IgD-negative memory B cell (primary cell): Measurements from ENCODE around the gene INSYN1. TPM values are rescaled to one million over a fixed set of nuclear protein-coding genes. Genes with fewer than 3 reads are reported as not detected.
A peak's percentile ranks its signal among the peaks of the same experiment; 100 is the strongest.

Experiments
- H3K27ac Mint-ChIP-seq, 3 donors: one replicate each; pipeline ENCODE4 v1.8.0; 2020 to 2022; ENCODE audit warnings: mild to moderate bottlenecking in 3 of 3, mixed read lengths in 3 of 3, moderate library complexity in 1 of 3
- H3K27me3 Mint-ChIP-seq: one replicate; pipeline ENCODE4 v1.8.0; 2021; ENCODE audit warnings: mixed read lengths
- H3K36me3 Mint-ChIP-seq: one replicate; pipeline ENCODE4 v1.8.0; 2020; ENCODE audit warnings: mild to moderate bottlenecking, mixed read lengths
- H3K4me1 Mint-ChIP-seq, 3 donors: one replicate each; pipeline ENCODE4 v1.8.0; 2020 to 2022; ENCODE audit warnings: mixed read lengths in 3 of 3, mild to moderate bottlenecking in 1 of 3
- H3K4me3 Mint-ChIP-seq, 4 donors: one replicate each; pipeline ENCODE4 v1.8.0; 2020 to 2022; ENCODE audit warnings: mild to moderate bottlenecking in 4 of 4, mixed read lengths in 4 of 4, moderate library complexity in 3 of 4
- H3K9me3 Mint-ChIP-seq, 3 donors: one replicate each; pipeline ENCODE4 v1.8.0; 2020 to 2021; ENCODE audit warnings: mixed read lengths in 3 of 3, mild to moderate bottlenecking in 1 of 3
- polyA plus RNA-seq: library from polyadenylated mRNA; unstranded; fragments of 300-500 nt; fragmentation: Illumina TruSeq; gene quantifications from one replicate; pipeline ENCODE4 v1.2.3, GENCODE V29; 2021

INSYN1 gene
- polyA plus RNA-seq, 1 donor from 2014 or later = not detected

DNA sequence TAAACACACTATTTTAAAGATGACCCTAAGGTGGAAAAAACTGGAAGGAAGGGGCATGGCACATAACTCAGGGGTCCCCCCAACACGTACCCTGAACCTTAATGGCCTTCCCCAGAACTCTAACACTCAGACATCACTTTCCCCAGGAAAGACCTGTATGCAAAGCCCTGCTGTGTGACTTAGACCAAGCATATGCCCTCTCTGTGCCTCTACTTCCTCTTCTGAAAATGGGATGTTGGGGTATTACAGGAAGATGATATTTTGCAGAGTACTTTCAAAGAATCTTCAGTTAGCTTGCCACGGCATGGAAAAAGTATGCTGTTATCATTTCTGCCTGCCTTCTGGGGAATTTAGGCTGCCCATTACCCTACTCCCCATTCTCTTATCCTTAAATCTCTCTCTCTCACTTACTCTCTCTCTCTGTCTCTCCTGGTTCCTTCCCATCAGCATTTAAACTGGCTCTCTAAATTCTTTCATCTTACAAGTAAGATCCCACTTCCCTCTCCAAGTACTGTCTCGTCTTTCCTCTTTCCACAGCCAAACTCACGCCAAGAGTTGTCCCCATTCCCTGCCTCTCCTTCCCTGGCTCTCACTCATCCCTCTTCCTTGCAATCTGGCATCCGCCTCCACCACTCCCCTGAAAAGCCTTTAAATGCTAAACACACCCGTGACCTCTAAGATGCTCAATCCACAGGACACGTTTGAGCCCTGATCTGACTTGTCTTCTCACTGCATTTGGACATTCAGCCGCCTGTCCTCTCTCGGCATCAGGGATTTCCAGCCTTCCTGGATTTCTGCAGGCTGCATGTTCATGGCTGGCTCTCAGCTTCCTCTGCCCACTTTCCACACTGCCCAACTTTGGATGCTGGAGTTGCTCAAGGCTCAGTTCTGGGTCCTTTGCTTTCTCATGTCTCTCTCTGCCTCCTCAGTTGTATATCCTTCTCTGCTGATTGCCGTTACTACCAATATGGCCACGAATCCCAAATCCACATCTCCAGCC lies 7.5 kb upstream of the INSYN1 start:
- Mint-ChIP-seq H3K4me1 (no peaks in the 10 kb centered on the region), H3K27me3 (peaks cover 11% of the 10 kb centered on the region), H3K27ac (no peak overlapping the region)

GRCh38 chr15:73758461-73758860 lies 5.3 kb upstream of the INSYN1 start:
- Mint-ChIP-seq H3K27ac (no peak overlapping the region), H3K9me3 (peaks cover 0 to 4% (median 0%) of the 10 kb centered on the region in 3 donors), H3K4me1 (peaks cover 0 to 2% (median 0%) of the 10 kb centered on the region in 3 donors), H3K4me3 (no peak overlapping the region), H3K36me3 (no peaks in the 10 kb centered on the region), H3K27me3 (peaks cover 28% of the 10 kb centered on the region)

More for the DNA sequence above, 7.5 kb upstream of the INSYN1 start:
- Mint-ChIP-seq H3K9me3 (peaks cover 0 to 2% (median 0%) of the 10 kb centered on the region in 3 donors), H3K36me3 (no peaks in the 10 kb centered on the region), H3K4me3 (no peak overlapping the region)

- Mint-ChIP-seq H3K27ac (no peak overlapping the region), H3K27me3 (peaks cover 25% of the 10 kb centered on the region), H3K4me1 (peaks cover 0 to 3% (median 0%) of the 10 kb centered on the region in 3 donors), H3K9me3 (peaks cover 0 to 2% (median 0%) of the 10 kb centered on the region in 3 donors), H3K4me3 (no peak overlapping the region), H3K36me3 (no peaks in the 10 kb centered on the region)
These were observed 4.4 kb upstream of the INSYN1 start for GRCh38 chr15:73757571-73757970.

DNA sequence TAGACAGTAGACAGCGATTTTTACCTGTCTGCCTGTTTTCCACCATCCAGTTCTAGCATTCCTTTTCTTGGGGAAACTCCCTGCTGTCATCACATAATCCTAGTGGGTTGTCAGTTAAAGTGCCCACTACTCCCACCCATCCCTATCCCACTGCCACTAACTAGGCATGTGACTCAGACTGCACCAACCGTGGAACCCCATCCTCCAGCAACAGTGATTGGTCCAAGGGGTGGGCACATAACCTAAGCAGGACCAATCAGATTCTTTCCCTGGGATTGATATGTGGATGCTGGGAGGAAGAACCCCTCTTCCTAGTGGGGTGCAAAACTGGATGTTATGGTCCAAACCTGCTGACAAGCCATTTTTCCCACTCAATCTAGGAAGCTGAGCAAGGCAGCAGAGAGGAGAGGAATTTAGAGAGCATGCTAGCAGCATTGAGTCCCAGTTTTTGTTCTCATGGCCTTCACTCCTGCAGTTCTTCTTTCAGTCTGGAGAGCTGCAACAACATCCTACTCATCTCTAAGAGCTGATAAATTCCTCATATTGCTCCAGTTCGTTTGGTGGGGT lies 3.9 kb upstream of the INSYN1 start:
- Mint-ChIP-seq H3K9me3 (peaks cover 0 to 2% (median 0%) of the 10 kb centered on the region in 3 donors), H3K36me3 (no peaks in the 10 kb centered on the region), H3K4me1 (peaks cover 0 to 3% (median 0%) of the 10 kb centered on the region in 3 donors), H3K27ac (no peak overlapping the region), H3K4me3 (no peak overlapping the region), H3K27me3 (peaks cover 25% of the 10 kb centered on the region)

DNA sequence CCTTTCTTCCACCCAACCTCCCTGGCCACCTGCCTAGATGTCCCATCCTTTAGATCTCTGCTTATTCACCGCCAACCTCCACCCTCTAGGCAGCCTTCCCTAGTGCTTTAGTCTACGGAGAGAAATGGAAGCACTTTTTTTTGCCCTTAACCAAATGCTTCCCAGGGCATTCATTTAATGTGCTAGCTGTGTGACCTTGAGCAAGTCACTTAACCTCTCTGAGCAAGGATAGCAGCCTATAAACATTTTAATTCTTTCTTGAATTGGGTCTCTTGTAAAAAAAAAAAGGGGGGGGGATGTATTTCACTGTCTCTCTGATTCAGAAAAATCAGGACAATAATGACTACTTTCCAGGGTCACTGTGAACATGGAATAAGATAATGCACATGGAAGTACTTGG lies 3.2 kb upstream of the INSYN1 start:
- Mint-ChIP-seq H3K9me3 (peaks cover 0 to 2% (median 0%) of the 10 kb centered on the region in 3 donors), H3K27me3 (peaks cover 26% of the 10 kb centered on the region), H3K36me3 (no peaks in the 10 kb centered on the region), H3K27ac (no peak overlapping the region), H3K4me3 (no peak overlapping the region), H3K4me1 (peaks cover 0 to 3% (median 0%) of the 10 kb centered on the region in 3 donors)

DNA sequence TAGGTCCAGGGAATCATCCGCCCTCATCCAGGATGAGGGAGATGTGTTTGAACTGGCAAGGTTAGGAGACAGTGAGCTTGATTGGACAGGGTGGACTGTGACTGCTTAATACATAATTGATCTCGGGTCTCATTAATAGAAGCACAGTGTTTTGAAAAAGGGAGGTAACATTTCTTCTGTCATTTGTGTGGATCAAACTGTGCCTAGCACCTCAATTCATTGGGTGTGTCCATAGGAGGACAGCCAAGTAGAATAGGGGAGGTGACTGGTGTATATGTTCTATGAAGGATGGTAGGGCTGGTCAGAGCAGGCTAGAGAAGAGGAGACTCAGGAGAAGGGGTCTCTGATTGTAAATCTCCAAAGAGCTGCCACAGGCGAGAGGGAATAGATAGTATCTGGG lies 2.8 kb upstream of the INSYN1 start:
- H3K27ac Mint-ChIP-seq = peak overlapping the region in 1 of 3 donors; percentile 44
- no peaks in the 10 kb centered on the region for H3K36me3 Mint-ChIP-seq
- H3K27me3 Mint-ChIP-seq = peaks cover 28% of the 10 kb centered on the region
- peaks cover 0 to 2% (median 0%) of the 10 kb centered on the region in 3 donors for H3K9me3 Mint-ChIP-seq
- no peak overlapping the region for H3K4me3 Mint-ChIP-seq
- H3K4me1 Mint-ChIP-seq = peaks cover 0 to 3% (median 0%) of the 10 kb centered on the region in 3 donors

- no peaks in the 10 kb centered on the region for H3K36me3 Mint-ChIP-seq
- no peak overlapping the region for H3K4me3 Mint-ChIP-seq
- H3K9me3 Mint-ChIP-seq = peaks cover 0 to 2% (median 0%) of the 10 kb centered on the region in 3 donors
These were observed 2.3 kb upstream of the INSYN1 start for GRCh38 chr15:73755481-73755880.

DNA sequence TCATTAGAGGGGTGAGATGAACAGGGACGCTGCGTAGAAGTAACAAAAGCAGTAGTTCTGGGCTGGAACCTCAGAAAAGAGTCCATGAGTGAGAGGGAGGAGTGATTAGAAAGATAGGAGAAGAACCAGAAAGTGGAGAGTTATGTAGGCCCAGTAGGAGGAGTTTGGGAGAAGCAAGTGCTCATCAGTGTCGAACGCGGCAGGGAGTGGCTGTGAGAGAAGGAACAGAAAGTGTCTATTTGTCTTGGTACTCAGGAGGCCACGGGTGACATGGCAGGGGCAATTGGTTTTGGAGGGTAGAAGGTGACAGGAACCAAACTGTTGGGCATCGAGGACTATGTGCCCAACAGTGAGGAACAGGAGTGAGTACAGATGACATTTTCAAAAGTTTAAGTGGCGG lies 1.3 kb upstream of the INSYN1 start:
- H3K9me3 Mint-ChIP-seq = peaks cover 0 to 2% (median 0%) of the 10 kb centered on the region in 3 donors
- H3K27me3 Mint-ChIP-seq = peaks cover 37% of the 10 kb centered on the region
- no peak overlapping the region for H3K4me3 Mint-ChIP-seq
- H3K36me3 Mint-ChIP-seq = no peaks in the 10 kb centered on the region
- peaks cover 0 to 3% (median 0%) of the 10 kb centered on the region in 3 donors for H3K4me1 Mint-ChIP-seq
- H3K27ac Mint-ChIP-seq = no peak overlapping the region

More at GRCh38 chr15:73755481-73755880, 2.3 kb upstream of the INSYN1 start:
- Mint-ChIP-seq H3K4me1 (peaks cover 0 to 3% (median 0%) of the 10 kb centered on the region in 3 donors), H3K27ac (peak overlapping the region in 1 of 3 donors; percentile 44), H3K27me3 (peaks cover 32% of the 10 kb centered on the region)

GRCh38 chr15:73752806-73753193 lies 351 bp downstream of the INSYN1 start:
- peaks cover 0 to 3% (median 0%) of the 10 kb centered on the region in 3 donors for H3K4me1 Mint-ChIP-seq
- H3K36me3 Mint-ChIP-seq = no peaks in the 10 kb centered on the region
- no peak overlapping the region for H3K4me3 Mint-ChIP-seq
- H3K9me3 Mint-ChIP-seq = peaks cover 0 to 2% (median 0%) of the 10 kb centered on the region in 3 donors
- H3K27ac Mint-ChIP-seq = no peak overlapping the region
- peaks cover 43% of the 10 kb centered on the region for H3K27me3 Mint-ChIP-seq

GRCh38 chr15:73751899-73752805 lies 999 bp downstream of the INSYN1 start:
- Mint-ChIP-seq H3K4me3 (no peak overlapping the region), H3K4me1 (peaks cover 0 to 3% (median 0%) of the 10 kb centered on the region in 3 donors), H3K36me3 (no peaks in the 10 kb centered on the region)

DNA sequence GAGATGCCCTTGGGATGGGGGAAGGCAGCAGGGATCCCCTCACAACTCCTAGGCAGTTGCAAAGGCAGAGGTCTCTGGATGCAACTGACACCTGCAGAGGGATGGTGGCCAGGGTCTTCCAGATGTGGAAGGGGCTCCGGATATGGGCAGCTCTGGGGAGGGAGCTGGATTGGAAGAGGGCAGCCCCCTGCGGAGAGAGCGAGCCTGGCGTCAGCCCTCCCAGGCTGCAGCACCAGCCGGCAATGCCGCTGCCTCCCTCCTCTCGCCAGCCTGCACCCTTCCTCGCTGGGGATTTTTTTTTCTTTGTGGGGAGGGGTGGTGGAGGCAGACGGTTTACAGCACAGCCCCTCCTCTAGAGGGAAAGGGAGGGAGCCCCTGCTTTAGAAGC lies 1.6 kb downstream of the INSYN1 start:
- Mint-ChIP-seq H3K4me1 (peaks cover 0 to 3% (median 0%) of the 10 kb centered on the region in 3 donors), H3K27me3 (peaks cover 41% of the 10 kb centered on the region), H3K27ac (no peak overlapping the region), H3K9me3 (peaks cover 0 to 2% (median 0%) of the 10 kb centered on the region in 3 donors), H3K4me3 (no peak overlapping the region), H3K36me3 (no peaks in the 10 kb centered on the region)

More at GRCh38 chr15:73751899-73752805, 999 bp downstream of the INSYN1 start:
- H3K9me3 Mint-ChIP-seq = peaks cover 0 to 2% (median 0%) of the 10 kb centered on the region in 3 donors
- H3K27ac Mint-ChIP-seq = no peak overlapping the region
- peaks cover 39% of the 10 kb centered on the region for H3K27me3 Mint-ChIP-seq

DNA sequence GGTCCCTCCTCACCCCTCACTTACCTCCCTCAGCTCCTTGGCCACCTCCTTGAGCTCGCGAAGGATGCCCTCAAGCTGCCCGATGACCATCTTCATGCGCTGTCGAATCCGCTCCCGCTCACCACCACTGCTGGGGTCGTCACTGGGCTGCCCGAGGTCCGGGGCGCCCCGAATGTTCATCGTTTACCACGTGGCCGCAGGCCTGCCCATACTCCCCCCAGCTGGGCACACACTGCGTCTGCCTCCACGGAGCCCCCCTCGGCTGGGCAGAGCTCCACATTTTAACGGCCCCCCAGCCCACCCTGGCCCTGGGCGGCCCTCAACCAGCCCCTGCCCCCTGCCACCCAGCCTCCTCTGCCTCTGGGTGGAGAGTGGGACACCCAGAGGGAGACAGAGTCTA lies 2.2 kb downstream of the INSYN1 start:
- H3K4me3 Mint-ChIP-seq = peak overlapping the region in 1 of 4 donors; percentile 70
- no peaks in the 10 kb centered on the region for H3K36me3 Mint-ChIP-seq
- peaks cover 0 to 2% (median 0%) of the 10 kb centered on the region in 3 donors for H3K9me3 Mint-ChIP-seq
- peaks cover 40% of the 10 kb centered on the region for H3K27me3 Mint-ChIP-seq
- no peak overlapping the region for H3K27ac Mint-ChIP-seq
- peaks cover 0 to 3% (median 0%) of the 10 kb centered on the region in 3 donors for H3K4me1 Mint-ChIP-seq

- Mint-ChIP-seq H3K27ac (peak overlapping the region in 1 of 3 donors; percentile 17), H3K4me1 (peaks cover 0 to 3% (median 0%) of the 10 kb centered on the region in 3 donors), H3K36me3 (no peaks in the 10 kb centered on the region), H3K9me3 (peaks cover 0 to 2% (median 0%) of the 10 kb centered on the region in 3 donors), H3K27me3 (peaks cover 38% of the 10 kb centered on the region), H3K4me3 (no peak overlapping the region)
These were observed 2.7 kb downstream of the INSYN1 start for GRCh38 chr15:73750438-73750837.

GRCh38 chr15:73749971-73750370 lies 3.2 kb downstream of the INSYN1 start:
- no peaks in the 10 kb centered on the region for H3K36me3 Mint-ChIP-seq
- peaks cover 0 to 3% (median 0%) of the 10 kb centered on the region in 3 donors for H3K4me1 Mint-ChIP-seq
- peaks cover 36% of the 10 kb centered on the region for H3K27me3 Mint-ChIP-seq
- H3K4me3 Mint-ChIP-seq = no peak overlapping the region
- peaks cover 0 to 2% (median 0%) of the 10 kb centered on the region in 3 donors for H3K9me3 Mint-ChIP-seq
- peak overlapping the region in 1 of 3 donors; percentile 17 for H3K27ac Mint-ChIP-seq
